Astrocyte (in vitro differentiated cells and primary cell): ENCODE data around the gene SPATA19. TPM values are rescaled to one million over a fixed set of nuclear protein-coding genes. Genes with fewer than 3 reads are reported as not detected.
A peak's percentile ranks its signal among the peaks of the same experiment; 100 is the strongest.

Experiments
- DNase-seq: peaks from one replicate; pipeline ENCODE4 v3.0.0-alpha.2; 2010; ENCODE audit warnings: low read depth
- FAIRE-seq: peaks from 2 replicates; lab custom pipeline; 2011; peaks lifted over from hg19 to GRCh38; lab: Jason Lieb, UNC
- H2AFZ ChIP-seq: 2 replicates; pipeline ENCODE4 v1.6.0; 2012; ENCODE audit warnings: low read depth, low read length, inconsistent platforms
- H3K27ac ChIP-seq: 2 replicates; pipeline ENCODE4 v1.5.1; 2011; ENCODE audit warnings: low read depth, low read length, inconsistent platforms
- H3K27me3 ChIP-seq: 2 replicates; pipeline ENCODE4 v1.6.0; 2011; ENCODE audit warnings: low read length, inconsistent platforms; ENCODE audit not compliant: insufficient read depth
- H3K36me3 ChIP-seq: 2 replicates; pipeline ENCODE4 v1.5.1; 2011; ENCODE audit warnings: low read length, inconsistent platforms; ENCODE audit not compliant: insufficient read depth
- H3K4me1 ChIP-seq: 2 replicates; pipeline ENCODE4 v1.5.1; 2011; ENCODE audit warnings: low read length, inconsistent platforms; ENCODE audit not compliant: insufficient read depth
- H3K4me2 ChIP-seq: 2 replicates; pipeline ENCODE4 v1.6.0; 2012; ENCODE audit warnings: low read length, inconsistent platforms
- H3K4me3 ChIP-seq: 2 replicates; pipeline ENCODE4 v1.5.1; 2011; ENCODE audit warnings: low read depth, mild to moderate bottlenecking, low read length, inconsistent platforms; ENCODE audit not compliant: insufficient read depth
- H3K79me2 ChIP-seq: 2 replicates; pipeline ENCODE4 v1.6.0; 2012; ENCODE audit warnings: mild to moderate bottlenecking, low read length, inconsistent platforms; ENCODE audit not compliant: insufficient read depth
- H3K9ac ChIP-seq: 2 replicates; pipeline ENCODE4 v1.6.0; 2012; ENCODE audit warnings: mild to moderate bottlenecking, low read length, inconsistent platforms
- H3K9me3 ChIP-seq: 2 replicates; pipeline ENCODE4 v1.5.1; 2012; ENCODE audit warnings: low read depth, mild to moderate bottlenecking, low read length, inconsistent platforms; ENCODE audit not compliant: insufficient read depth
- H4K20me1 ChIP-seq: 2 replicates; pipeline ENCODE4 v1.6.0; 2012; ENCODE audit warnings: low read length, inconsistent platforms; ENCODE audit not compliant: insufficient read depth
- H3K27ac Mint-ChIP-seq: one replicate; pipeline ENCODE4 v1.8.0; 2021; ENCODE audit warnings: mild to moderate bottlenecking, mixed read lengths; ENCODE audit not compliant: unreplicated experiment
- H3K27me3 Mint-ChIP-seq: one replicate; pipeline ENCODE4 v1.8.0; 2021; ENCODE audit warnings: low read depth, mixed read lengths; ENCODE audit not compliant: unreplicated experiment
- H3K36me3 Mint-ChIP-seq: one replicate; pipeline ENCODE4 v1.8.0; 2021; ENCODE audit warnings: low read depth, mixed read lengths; ENCODE audit not compliant: unreplicated experiment
- H3K4me1 Mint-ChIP-seq: one replicate; pipeline ENCODE4 v1.8.0; 2021; ENCODE audit warnings: low read depth, mixed read lengths; ENCODE audit not compliant: unreplicated experiment
- H3K4me3 Mint-ChIP-seq: one replicate; pipeline ENCODE4 v1.8.0; 2021; ENCODE audit warnings: mild to moderate bottlenecking, moderate library complexity, mixed read lengths; ENCODE audit not compliant: unreplicated experiment
- H3K9me3 Mint-ChIP-seq: one replicate; pipeline ENCODE4 v1.8.0; 2021; ENCODE audit warnings: mild to moderate bottlenecking, mixed read lengths; ENCODE audit not compliant: unreplicated experiment
- CTCF ChIP-seq: IDR thresholded peaks from 2 replicates; pipeline ENCODE4 v1.5.1; 2011; ENCODE audit warnings: low read depth, mild to moderate bottlenecking, inconsistent platforms, low read length, moderate library complexity; ENCODE audit not compliant: insufficient read depth
- EZH2 ChIP-seq: IDR thresholded peaks from 2 replicates; pipeline ENCODE4 v1.6.1; 2012; ENCODE audit warnings: mild to moderate bottlenecking, low read length, inconsistent platforms; ENCODE audit not compliant: insufficient read depth
- total RNA-seq: library from RNA; stranded (reverse); gene quantifications from 2 replicates; pipeline ENCODE4 v1.2.1, GENCODE V29; 2021

Gene SPATA19
- total RNA-seq, 1 donor from 2014 or later: not detected

GRCh38 chr11:133810766-133811165 is 34.5 kb downstream of the SPATA19 start:
- no peak overlapping the region for H3K27ac Mint-ChIP-seq
- Histone ChIP-seq H3K27me3 (no peaks in the 10 kb centered on the region), H3K9me3 (no peaks in the 10 kb centered on the region), H3K79me2 (no peaks in the 10 kb centered on the region), H3K9ac (no peak overlapping the region), H2AFZ (no peak overlapping the region), H3K4me1 (no peaks in the 10 kb centered on the region), H4K20me1 (no peaks in the 10 kb centered on the region), H3K27ac (no peak overlapping the region), H3K4me2 (no peak overlapping the region), H3K4me3 (no peak overlapping the region), H3K36me3 (no peaks in the 10 kb centered on the region)
- H3K4me3 Mint-ChIP-seq: no peak overlapping the region
- no peak for DNase-seq
- no peak for FAIRE-seq
- H3K4me1 Mint-ChIP-seq: no peaks in the 10 kb centered on the region
- H3K27me3 Mint-ChIP-seq: peaks cover 9% of the 10 kb centered on the region
- TF ChIP-seq CTCF (no peak), EZH2 (no peak)
- H3K36me3 Mint-ChIP-seq: no peaks in the 10 kb centered on the region
- peaks cover 3% of the 10 kb centered on the region for H3K9me3 Mint-ChIP-seq

- Mint-ChIP-seq H3K4me3 (no peak overlapping the region), H3K4me1 (no peaks in the 10 kb centered on the region), H3K27me3 (peaks cover 1% of the 10 kb centered on the region), H3K9me3 (peaks cover 3% of the 10 kb centered on the region), H3K36me3 (no peaks in the 10 kb centered on the region), H3K27ac (no peak overlapping the region)
- FAIRE-seq: no peak
- no peaks in the 10 kb centered on the region for H3K4me1 ChIP-seq
- no peaks in the 10 kb centered on the region for H4K20me1 ChIP-seq
- H3K4me2 ChIP-seq: peak overlapping the region; percentile 33
- no peaks in the 10 kb centered on the region for H3K27me3 ChIP-seq
- no peaks in the 10 kb centered on the region for H3K9me3 ChIP-seq
- H3K36me3 ChIP-seq: no peaks in the 10 kb centered on the region
- TF ChIP-seq CTCF: no peak
- TF ChIP-seq EZH2: no peak
- H2AFZ ChIP-seq: no peak overlapping the region
- DNase-seq: no peak
- no peaks in the 10 kb centered on the region for H3K79me2 ChIP-seq
- no peak overlapping the region for H3K27ac ChIP-seq
- no peak overlapping the region for H3K4me3 ChIP-seq
- H3K9ac ChIP-seq: no peak overlapping the region
Observed at GRCh38 chr11:133809569-133810491, 35.5 kb downstream of the SPATA19 start.
